HepG2 (cell line): Measurements from ENCODE around the gene OVOL3. TPM values are rescaled to one million over a fixed set of nuclear protein-coding genes. Genes with fewer than 3 reads are reported as not detected.

Experiments used
- AHDC1 ChIP-seq: sonication (generic); formaldehyde crosslinking; IDR thresholded peaks from 2 replicates; pipeline ENCODE4 v1.5.1; 2020; ENCODE audit warnings: mild to moderate bottlenecking, missing genetic modification reagents, borderline replicate concordance
- AKAP8 ChIP-seq: sonication (generic); formaldehyde crosslinking; IDR thresholded peaks from 2 replicates; pipeline ENCODE4 v1.5.1; 2020; ENCODE audit warnings: mild to moderate bottlenecking, missing genetic modification reagents
- ARHGAP35 ChIP-seq: sonication (generic); formaldehyde crosslinking; IDR thresholded peaks from 2 replicates; pipeline ENCODE4 v1.9.0; 2022; ENCODE audit warnings: mild to moderate bottlenecking, inconsistent platforms, moderate library complexity, missing genetic modification reagents, borderline replicate concordance
- HMGXB3 ChIP-seq: sonication (generic); formaldehyde crosslinking; IDR thresholded peaks from 2 replicates; pipeline ENCODE4 v1.4.0; 2020; ENCODE audit warnings: missing genetic modification reagents, borderline replicate concordance
- MAFF ChIP-seq: IDR thresholded peaks from 2 replicates; pipeline ENCODE4 v1.6.1; 2011; ENCODE audit warnings: low read depth, low read length, improper control_type of control experiment
- NFAT5 ChIP-seq: sonication (generic); formaldehyde crosslinking; IDR thresholded peaks from 2 replicates; pipeline ENCODE4 v1.4.0; 2020; ENCODE audit warnings: missing genetic modification reagents
- POLR2A ChIP-seq, 2 experiments: IDR thresholded peaks; 2 replicates each; pipeline ENCODE4 v1.6.1; 2011; ENCODE audit warnings: low read depth in 2 of 2, low read length in 2 of 2, mild to moderate bottlenecking in 1 of 2, moderate library complexity in 1 of 2; ENCODE audit not compliant: insufficient read depth in 1 of 2
- U2AF2 ChIP-seq: fragments of 200-400 bp; formaldehyde crosslinking; IDR thresholded peaks from 2 replicates; pipeline ENCODE4 v1.6.1; 2017; ENCODE audit warnings: low read depth, mild to moderate bottlenecking, low read length
- WIZ ChIP-seq: sonication (generic); formaldehyde crosslinking; IDR thresholded peaks from 2 replicates; pipeline ENCODE4 v1.5.1; 2020; ENCODE audit warnings: mild to moderate bottlenecking, missing genetic modification reagents
- ZBTB1 ChIP-seq: sonication (generic); formaldehyde crosslinking; IDR thresholded peaks from 2 replicates; pipeline ENCODE4 v1.4.0; 2020; ENCODE audit warnings: missing genetic modification reagents, borderline replicate concordance
- ZNF331 ChIP-seq: sonication (generic); formaldehyde crosslinking; IDR thresholded peaks from 2 replicates; pipeline ENCODE4 v1.4.0; 2020; ENCODE audit warnings: missing genetic modification reagents
- ZNF350 ChIP-seq: sonication (generic); formaldehyde crosslinking; IDR thresholded peaks from 2 replicates; pipeline ENCODE4 v1.4.0; 2020; ENCODE audit warnings: mild to moderate bottlenecking, low read depth, missing genetic modification reagents, borderline replicate concordance
- ZNF766 ChIP-seq: sonication (generic); formaldehyde crosslinking; IDR thresholded peaks from 2 replicates; pipeline ENCODE4 v1.5.0; 2020; ENCODE audit warnings: missing genetic modification reagents, borderline replicate concordance
- polyA plus RNA-seq, 8 experiments: library from polyadenylated mRNA; depleted of rRNA in 3 of 8; stranded (reverse) in 7 of 8; unstranded in 1 of 8; fragments of >200 nt; fragmentation: Illumina TruSeq in 4 of 8; extraction: Trizol in 4 of 8; gene quantifications; 2 replicates each; pipeline versions ENCODE4 v1.2.1 to v1.2.3, GENCODE V29; 2011 to 2016; ENCODE audit warnings: low read depth in 4 of 8, missing spikeins in 1 of 8, mixed read lengths in 1 of 8; ENCODE audit not compliant: insufficient read depth in 1 of 8
- total RNA-seq, 5 experiments: library from RNA; depleted of rRNA; stranded (reverse); fragments of >200 nt; fragmentation: Illumina TruSeq; extraction: Trizol; gene quantifications; 2 replicates each; pipeline ENCODE4 v1.2.3, GENCODE V29; 2016; ENCODE audit warnings: low read depth in 1 of 5

OVOL3 gene
- total and polyA plus RNA-seq, 2 of the 13 experiments (the other 11 are each of a cell fraction or from before 2014, with no cell fraction given) = not detected

GRCh38 chr19:36114721-36115452 is 3.9 kb downstream of the OVOL3 start, which contains the start of gene POLR2I (continued):
- TF ChIP-seq WIZ (CRISPR knock-in tag) (no peak), ZNF331 (CRISPR knock-in tag) (peak; percentile 95), AHDC1 (CRISPR knock-in tag) (no peak), ZNF766 (CRISPR knock-in tag) (peak; percentile 97), ZBTB1 (CRISPR knock-in tag) (no peak), ZNF350 (peak; percentile 78), HMGXB3 (CRISPR knock-in tag) (peak; percentile 87; the same call in 1 of the 2 replicates), U2AF2 (0 out of 2 replicates have a peak, but pooled peaks have one; percentile 54), MAFF (no peak), ARHGAP35 (no peak; the same call in 1 of the 2 replicates), NFAT5 (CRISPR knock-in tag) (peak; percentile 96), AKAP8 (CRISPR knock-in tag) (peak; percentile 44; the same call in 1 of the 2 replicates), POLR2A (IDR thresholded peaks at IDR 0.05; ENCODE audit: insufficient read depth in 1 of 2, low read depth in 2 of 2, low read length in 2 of 2) (peak; percentile 60 to 75)
